Measurements from ENCODE around the gene GPR39. TPM values are rescaled to one million over a fixed set of nuclear protein-coding genes. Genes with fewer than 3 reads are reported as not detected.
"Not testable (repeated sequence)": the region's sequence is repeated elsewhere in the genome, so short reads cannot be mapped to it uniquely, and the experiment has no call there.

GPR39 gene
- total RNA-seq, 1 donor from 2014 or later, result 26.0 TPM

DNA sequence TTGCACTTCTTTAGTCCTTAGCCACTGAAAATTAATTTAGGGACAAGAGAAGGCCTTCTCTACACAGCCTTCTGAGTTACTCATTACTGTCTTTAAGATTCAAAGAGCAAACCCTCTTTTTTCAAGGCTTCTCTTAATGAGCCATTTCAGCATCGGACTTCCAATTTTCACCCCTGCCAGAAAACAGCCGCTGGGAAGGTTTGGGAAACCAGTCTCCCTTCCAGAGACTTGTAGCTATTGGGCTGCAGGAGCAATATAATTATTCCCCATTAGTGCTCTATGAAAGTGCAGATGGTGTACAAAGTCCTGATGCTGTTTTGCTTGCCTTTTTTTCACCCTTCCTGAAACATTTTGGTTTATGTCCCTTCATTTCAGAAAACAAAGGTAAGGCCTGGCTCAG lies 79.3 kb downstream of the GPR39 start:
- no peak for DNase-seq (ENCODE audit: low read depth)

DNA sequence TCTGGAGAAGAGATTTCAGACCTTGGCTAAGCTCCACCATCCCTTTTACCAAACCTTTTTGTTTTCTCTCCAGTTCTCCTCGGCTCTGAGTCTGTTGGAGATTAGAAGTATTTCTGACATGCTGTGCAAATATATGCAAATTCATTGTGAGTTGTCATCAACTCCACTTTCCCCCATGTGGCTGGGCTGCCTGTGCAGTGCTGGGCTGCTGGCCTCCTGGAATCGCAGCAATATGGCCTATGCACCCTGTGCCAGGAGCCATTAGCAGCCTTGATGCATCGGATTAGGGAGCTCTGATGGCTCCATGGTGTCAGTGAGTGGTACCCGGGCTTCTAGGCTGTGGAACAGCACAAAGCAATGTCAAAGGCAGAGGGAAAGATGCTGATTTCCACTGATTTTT lies 80.0 kb downstream of the GPR39 start:
- no peak for DNase-seq (ENCODE audit: low read depth)

- no peak for DNase-seq (ENCODE audit: low read depth)
These were observed 81.0 kb downstream of the GPR39 start for GRCh38 chr2:132497591-132497990.

DNA sequence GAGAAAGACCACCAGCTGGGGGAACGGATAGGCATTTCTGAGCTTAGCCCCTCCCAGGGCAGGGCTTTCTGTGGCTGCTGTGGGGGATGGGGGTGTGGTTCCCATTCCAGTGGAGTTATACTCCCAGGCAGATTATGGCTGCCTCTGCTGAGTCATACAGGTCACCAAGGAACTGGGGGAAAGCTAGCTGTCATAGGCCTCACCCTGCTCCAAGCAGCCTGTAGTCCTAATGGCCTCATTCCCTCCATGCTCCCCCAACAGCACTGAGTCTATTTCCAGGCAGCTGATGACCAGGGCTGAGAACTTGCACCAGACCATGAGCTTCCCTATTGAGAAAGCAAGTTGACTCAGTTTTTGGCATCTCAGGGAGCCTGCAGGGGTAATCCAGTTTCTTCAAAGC lies 87.1 kb downstream of the GPR39 start:
- DNase-seq (ENCODE audit: low read depth), result no peak

GRCh38 chr2:132515010-132515409 lies 98.4 kb downstream of the GPR39 start:
- no peak for DNase-seq (ENCODE audit: low read depth)

DNA sequence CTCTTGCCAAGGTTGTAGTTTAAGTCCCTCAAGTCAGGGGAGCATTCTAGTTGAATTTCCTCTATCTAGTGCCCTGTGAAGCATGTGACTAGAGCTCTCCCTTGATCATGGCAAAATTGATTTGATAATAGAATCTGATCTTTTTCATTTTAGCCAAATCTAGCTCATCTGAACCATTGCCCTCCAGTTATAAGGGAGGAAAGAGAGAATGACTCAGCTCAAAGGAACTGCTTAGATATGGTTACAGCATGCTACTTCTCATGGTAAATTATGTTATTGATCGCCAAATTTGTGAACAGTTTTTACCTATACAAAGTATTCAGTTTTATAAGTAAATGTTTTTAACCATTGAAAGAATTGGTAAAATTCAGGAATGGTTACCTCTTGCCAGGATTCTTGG lies 100.8 kb downstream of the GPR39 start:
- DNase-seq (ENCODE audit: low read depth), result no peak

GRCh38 chr2:132518302-132518701 lies 101.7 kb downstream of the GPR39 start:
- DNase-seq (ENCODE audit: low read depth), result no peak

- no peak for DNase-seq (ENCODE audit: low read depth)
These were observed 103.0 kb downstream of the GPR39 start for GRCh38 chr2:132519566-132519965.

DNA sequence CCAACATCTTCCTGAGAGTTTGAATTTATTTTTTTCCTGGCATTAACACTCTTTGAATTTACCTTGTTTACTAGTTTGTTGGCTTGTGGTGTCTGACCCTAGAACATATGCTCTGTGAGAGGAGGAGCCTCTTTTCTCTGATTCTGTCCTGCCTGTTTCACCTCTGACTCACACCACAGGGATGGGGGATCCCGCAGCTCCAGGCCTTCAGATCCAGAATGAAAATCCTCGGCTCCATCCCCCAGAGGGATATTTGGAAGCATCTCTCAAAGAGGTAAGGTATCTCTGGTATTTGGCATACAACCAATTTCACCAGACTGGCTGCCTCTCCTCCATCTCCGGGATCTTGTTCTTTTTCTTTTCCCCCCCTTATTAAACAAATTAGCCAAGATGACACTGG lies 104.7 kb downstream of the GPR39 start:
- DNase-seq (ENCODE audit: low read depth), result no peak

DNA sequence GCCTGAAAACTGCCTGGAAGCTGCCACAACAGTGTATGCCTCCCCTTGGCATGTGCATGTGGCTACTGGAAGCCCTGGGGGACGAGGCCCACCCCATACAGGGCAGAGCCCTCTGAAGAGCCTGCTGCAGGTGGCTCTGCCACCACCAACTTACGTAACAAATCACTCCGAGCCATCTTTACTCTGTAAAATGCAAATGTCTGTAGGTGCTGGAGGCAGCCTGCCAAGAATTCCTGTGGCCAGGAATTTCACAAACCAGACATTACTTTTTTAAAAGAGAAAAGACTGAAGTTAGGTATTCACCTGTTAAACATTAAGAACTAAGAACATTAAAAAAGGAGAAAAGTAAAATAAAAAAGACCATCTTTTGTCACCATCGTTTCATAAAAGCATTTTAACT lies 106.3 kb downstream of the GPR39 start:
- peak; percentile 63 for DNase-seq (ENCODE audit: low read depth)

DNA sequence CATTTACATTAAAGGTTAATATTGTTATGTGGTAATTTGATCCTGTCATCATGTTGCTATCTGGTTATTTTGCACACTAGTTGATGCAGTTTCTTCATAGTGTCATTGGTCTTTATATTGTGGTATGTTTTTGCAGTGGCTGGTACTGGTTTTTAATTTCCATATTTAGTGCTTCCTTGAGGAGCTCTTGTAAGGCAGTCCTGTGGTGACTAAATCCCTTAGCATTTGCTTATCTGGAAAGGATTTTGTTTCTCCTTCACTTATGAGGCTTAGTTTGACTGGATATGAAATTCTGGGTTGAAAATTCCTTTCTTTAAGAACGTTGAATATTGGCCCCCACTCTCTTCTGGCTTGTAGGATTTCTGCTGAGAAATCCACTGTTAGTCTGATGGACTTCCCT lies 120.5 kb downstream of the GPR39 start:
- DNase-seq (ENCODE audit: low read depth), result not testable (repeated sequence)

GRCh38 chr2:132538331-132538855 lies 121.8 kb downstream of the GPR39 start:
- DNase-seq (ENCODE audit: low read depth), result no peak

DNA sequence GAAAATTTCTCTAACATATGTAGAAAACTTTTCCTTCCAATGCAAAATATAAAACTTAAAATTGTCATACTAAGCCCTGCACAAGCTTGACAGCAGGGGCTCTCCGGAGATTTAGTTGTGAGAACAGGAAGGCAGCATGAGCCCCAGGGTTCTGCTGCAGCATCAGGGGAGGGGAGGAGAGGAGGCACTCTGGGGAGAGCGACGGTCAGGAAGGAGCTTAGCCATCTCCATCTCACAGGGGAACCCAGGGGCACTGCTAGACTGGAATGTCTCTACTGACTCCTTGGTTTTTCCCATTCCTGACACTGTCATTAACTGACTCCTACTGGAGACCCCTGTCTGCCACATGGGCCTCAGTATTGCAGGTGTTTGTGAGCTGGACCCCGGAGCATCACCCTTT lies 123.6 kb downstream of the GPR39 start:
- DNase-seq (ENCODE audit: low read depth), result no peak

DNA sequence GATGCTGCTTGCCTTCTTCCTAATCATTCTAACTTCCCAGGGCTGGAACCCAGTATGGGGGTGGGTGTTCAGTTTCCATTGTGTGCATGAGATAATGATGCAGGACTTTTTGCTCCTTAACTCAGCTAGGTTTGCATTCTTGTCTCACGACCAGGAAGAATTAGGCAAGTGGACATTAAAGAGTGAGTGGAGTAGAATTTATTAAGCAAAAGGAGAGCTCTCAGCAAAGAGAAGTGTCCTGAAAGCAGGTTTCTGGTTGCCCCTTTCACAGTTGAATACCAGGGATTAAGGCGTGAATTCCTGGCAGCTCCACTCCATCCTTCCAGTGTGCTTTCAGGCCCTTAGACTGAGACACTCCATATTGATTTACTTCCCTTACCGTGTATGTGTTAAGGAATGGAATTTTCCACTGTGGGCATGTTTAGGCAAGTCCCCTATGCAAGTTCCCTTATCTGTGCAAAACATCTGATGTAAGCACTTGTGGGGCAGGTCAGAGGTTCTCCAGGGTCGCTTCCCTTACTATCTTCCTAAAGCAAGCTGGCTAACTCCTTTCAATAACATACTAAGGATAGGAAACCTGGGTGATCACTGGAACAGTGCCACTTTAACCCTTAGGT lies 126.5 kb downstream of the GPR39 start:
- DNase-seq (ENCODE audit: low read depth), result no peak

- DNase-seq (ENCODE audit: low read depth), result no peak
These were observed 127.5 kb downstream of the GPR39 start for GRCh38 chr2:132544006-132544630.

DNA sequence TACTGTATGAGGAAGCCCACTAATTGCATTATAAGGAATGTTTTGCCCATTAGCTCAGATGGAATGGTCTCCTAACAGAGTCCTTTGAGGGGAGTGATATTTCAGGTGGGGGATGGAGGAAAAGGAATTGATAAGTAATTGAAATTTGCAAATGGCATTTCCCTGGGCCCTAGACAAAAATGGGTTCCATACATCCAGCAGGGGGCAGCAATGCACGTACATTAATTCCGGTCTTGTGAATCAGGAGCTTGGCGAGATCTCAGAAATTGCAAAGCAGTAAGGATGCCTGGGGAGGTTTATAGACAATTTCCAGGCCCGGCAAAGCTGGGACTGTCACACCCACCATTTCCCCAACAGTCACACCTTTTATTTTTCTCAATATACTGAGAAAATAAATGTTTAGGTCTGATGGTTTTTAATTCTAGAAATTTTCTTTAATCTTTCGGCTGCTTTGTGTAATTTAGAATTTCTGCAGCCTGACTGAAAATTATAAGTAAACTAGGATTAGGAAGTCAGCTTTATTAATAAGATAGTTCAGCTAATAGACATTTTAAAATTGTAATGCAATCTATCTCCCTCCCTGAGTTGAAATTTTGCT lies 130.6 kb downstream of the GPR39 start:
- DNase-seq (ENCODE audit: low read depth), result peak; percentile 68

GRCh38 chr2:132549935-132550670 lies 133.5 kb downstream of the GPR39 start:
- no peak for DNase-seq (ENCODE audit: low read depth)

- no peak for DNase-seq (ENCODE audit: low read depth)
These were observed 134.3 kb downstream of the GPR39 start for GRCh38 chr2:132550946-132551345.

DNA sequence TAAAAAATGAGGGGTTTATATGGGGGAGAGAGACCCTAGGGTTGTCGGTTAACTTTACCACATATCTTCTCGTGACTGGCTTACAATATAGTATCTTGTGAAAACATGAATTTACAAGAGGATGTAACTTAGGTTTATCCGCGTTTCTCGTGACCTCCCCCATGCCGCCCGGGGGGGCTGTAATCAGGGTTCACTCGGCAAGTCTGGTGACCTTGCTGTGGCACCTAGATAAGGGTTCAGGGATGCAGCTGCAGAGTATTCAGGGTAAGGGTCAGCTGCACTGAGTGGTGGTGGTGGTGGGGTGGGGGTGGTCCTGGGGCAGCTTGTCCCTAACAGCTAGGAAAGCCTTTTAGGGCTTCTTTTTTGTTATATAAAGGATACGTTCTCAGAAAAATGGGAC lies 141.1 kb downstream of the GPR39 start:
- no peak for DNase-seq (ENCODE audit: low read depth)

- DNase-seq (ENCODE audit: low read depth), result no peak
These were observed 142.7 kb downstream of the GPR39 start for GRCh38 chr2:132559326-132559725.

DNA sequence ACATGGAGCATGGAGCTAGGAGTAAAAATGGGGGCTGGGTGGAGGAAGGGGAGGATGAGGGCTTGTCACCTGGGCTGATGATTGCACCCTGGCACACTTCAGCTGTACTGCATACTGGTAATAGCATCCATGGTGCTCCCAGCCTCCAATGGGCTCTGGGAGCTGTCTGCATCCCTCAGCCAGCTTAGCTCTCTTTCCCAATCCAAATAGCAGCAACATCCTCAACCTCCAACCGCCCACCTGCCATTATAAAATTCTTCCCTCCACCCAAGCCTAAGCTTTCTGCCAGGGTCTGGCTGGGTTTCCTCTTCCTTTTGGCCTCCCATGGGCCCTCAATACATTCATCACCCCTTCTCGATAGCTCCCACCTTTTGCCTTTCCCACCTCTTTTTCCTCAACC lies 143.3 kb downstream of the GPR39 start:
- no peak for DNase-seq (ENCODE audit: low read depth)

GRCh38 chr2:132560562-132560961 lies 144.0 kb downstream of the GPR39 start:
- DNase-seq (ENCODE audit: low read depth), result no peak

DNA sequence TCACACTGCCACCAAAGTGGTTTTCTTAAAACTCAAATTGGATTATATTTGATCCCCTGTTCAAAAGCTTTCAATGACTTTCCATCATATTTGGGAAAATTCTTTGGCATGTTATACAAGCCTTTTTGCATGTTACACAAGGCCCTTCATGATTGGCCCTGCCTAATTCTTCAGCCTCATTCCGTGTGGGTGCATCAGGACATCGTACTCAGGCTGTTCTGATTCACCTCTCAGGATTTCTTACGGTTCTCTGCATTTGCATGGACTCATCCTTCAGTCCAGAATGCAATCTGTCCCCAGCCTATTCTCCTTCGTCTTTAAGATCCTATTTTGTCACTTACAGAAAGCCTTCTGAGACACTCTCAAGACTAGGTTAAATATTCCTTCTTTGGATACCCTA lies 145.6 kb downstream of the GPR39 start:
- no peak for DNase-seq (ENCODE audit: low read depth)

Measured in renal cortical epithelial cell (primary cell).